GM12872 (cell line): ENCODE measurements around the gene UTP20.

ENCODE experiments used
- CTCF ChIP-seq: IDR thresholded peaks from 3 replicates; pipeline ENCODE4 v1.5.1; 2011; ENCODE audit warnings: low read depth, mild to moderate bottlenecking, low read length, moderate library complexity; ENCODE audit not compliant: insufficient read depth

The UTP20 gene

GRCh38 chr12:101298426-101298825 lies 18.5 kb downstream of the UTP20 start:
- TF ChIP-seq CTCF, result no peak

- TF ChIP-seq CTCF, result no peak
These were observed 19.4 kb downstream of the UTP20 start for GRCh38 chr12:101299346-101299745.

DNA sequence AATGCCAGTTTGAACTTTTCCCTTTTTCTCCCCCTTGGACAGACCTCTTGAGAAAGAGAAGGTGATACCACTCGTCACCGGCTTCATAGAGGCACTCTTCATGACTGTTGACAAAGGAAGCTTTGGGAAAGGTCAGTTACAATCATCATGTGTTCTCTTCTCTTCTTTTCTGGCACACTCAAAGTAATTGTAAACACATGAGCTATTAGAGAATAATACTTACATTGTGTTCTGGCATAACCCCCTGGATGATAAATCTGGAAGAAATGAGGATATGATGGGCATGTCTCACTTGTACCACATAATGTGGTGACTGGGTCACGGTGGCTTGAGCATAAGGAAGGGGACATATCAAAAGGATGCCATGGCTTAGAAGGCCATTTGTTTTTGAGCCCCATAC lies 20.0 kb downstream of the UTP20 start:
- TF ChIP-seq CTCF, result no peak

GRCh38 chr12:101302741-101303140 lies 22.8 kb downstream of the UTP20 start:
- no peak for TF ChIP-seq CTCF

DNA sequence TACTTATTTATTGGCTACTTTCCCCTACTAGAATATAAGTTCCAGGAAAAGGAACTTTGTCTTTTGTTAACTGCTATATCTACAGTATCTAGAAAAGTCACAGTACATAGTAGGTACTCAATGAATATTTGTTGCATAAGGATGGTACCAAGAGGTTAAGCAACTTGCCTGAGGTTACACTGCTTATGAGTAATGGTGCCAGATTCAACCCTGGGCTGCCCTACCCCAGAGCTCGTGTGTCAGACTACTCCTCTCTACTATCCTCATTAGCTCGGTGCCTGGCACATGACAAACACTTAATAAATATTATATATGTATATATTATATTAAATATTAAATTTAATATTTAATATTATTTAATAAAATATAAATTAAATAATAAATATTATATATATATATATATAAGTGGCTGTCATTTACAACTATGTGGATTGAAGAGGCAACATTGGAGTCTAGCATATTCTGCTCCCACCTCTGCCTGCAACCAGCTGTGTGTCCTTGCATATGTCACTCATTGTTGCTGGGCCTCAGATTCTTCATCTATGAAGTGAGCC lies 25.4 kb downstream of the UTP20 start:
- TF ChIP-seq CTCF, result no peak

- no peak for TF ChIP-seq CTCF
These were observed 25.9 kb downstream of the UTP20 start for GRCh38 chr12:101305794-101306193.

GRCh38 chr12:101322480-101322879 lies 42.6 kb downstream of the UTP20 start:
- TF ChIP-seq CTCF, result no peak
